HepG2 (cell line): ENCODE results near the gene CDC42SE2. TPM values are rescaled to one million over a fixed set of nuclear protein-coding genes. Genes with fewer than 3 reads are reported as not detected.

ENCODE experiments used
- ATAC-seq: fragments of 200-7000 bp; cut with Tn5 transposase; 3 replicates; pipeline ENCODE4 v1.9.1; 2020; ENCODE audit warnings: mild to moderate bottlenecking, moderate library complexity
- BruUV-seq: library from RNA; stranded (reverse); fragments of 400-500 nt; replicated peaks from 2 replicates; lab custom pipeline; 2021; lab: Mats Ljungman, UMichigan
- CTCF ChIA-PET: fragments of 300-600 bp; formaldehyde crosslinking; extraction: SDS; loops from one replicate; lab custom pipeline; 2021; ENCODE audit warnings: low total read pairs, inconsistent platforms, low intra/inter-chr PET ratio; lab: Yijun Ruan, JAX
- POLR2A ChIA-PET: fragments of 350-600 bp; sonication (Branson Sonifier 250); formaldehyde crosslinking; loops from one replicate; lab custom pipeline; 2020; ENCODE audit warnings: antibody characterized with exemption, inconsistent platforms; lab: Yijun Ruan, JAX
- DNase-seq: peaks from one replicate; pipeline ENCODE4 v3.0.0-alpha.2; 2015; ENCODE audit warnings: low spot score
- FAIRE-seq: peaks from 3 replicates; lab custom pipeline; 2011; peaks lifted over from hg19 to GRCh38; lab: Jason Lieb, UNC
- H2AFZ ChIP-seq: one replicate; pipeline ENCODE4 v1.6.1; 2011; ENCODE audit warnings: low read length, inconsistent platforms
- H3K27ac ChIP-seq: fragments of 300-600 bp; 3 replicates; pipeline ENCODE4 v1.8.0; 2011; ENCODE audit warnings: mixed run types, mild to moderate bottlenecking, mixed read lengths, low read length, inconsistent platforms; ENCODE audit not compliant: insufficient read depth; ENCODE audit errors: extremely low read length
- H3K27me3 ChIP-seq, 2 experiments: fragments of 200-600 bp in 1 of 2; 2 replicates in 1 of 2; 3 replicates in 1 of 2; pipeline versions ENCODE4 v1.6.0 to v1.8.0; 2011; ENCODE audit warnings: low read length in 2 of 2, mild to moderate bottlenecking in 2 of 2, moderate library complexity in 2 of 2, inconsistent platforms in 1 of 2; ENCODE audit not compliant: insufficient read depth in 2 of 2, control insufficient read depth in 1 of 2
- H3K36me3 ChIP-seq, 2 experiments: fragments of 200-600 bp in 1 of 2; replicated peaks in 1 of 2; 2 replicates in 1 of 2; 3 replicates in 1 of 2; pipeline versions ENCODE4 v1.5.1 to v1.8.0; 2011; ENCODE audit warnings: low read length in 2 of 2, inconsistent platforms in 1 of 2; ENCODE audit not compliant: insufficient read depth in 2 of 2, control insufficient read depth in 1 of 2
- H3K4me1 ChIP-seq: 2 replicates; pipeline ENCODE4 v1.5.1; 2012; ENCODE audit warnings: low read length, inconsistent platforms; ENCODE audit not compliant: insufficient read depth
- H3K4me2 ChIP-seq: 2 replicates; pipeline ENCODE4 v1.6.0; 2011; ENCODE audit warnings: low read depth, low read length, inconsistent platforms
- H3K4me3 ChIP-seq, 3 experiments: fragments of 200-600 bp in 1 of 3; sonication (generic), shearing (Covaris generic) in 1 of 3; replicated peaks in 1 of 3; 2 replicates each; pipeline ENCODE4 v1.5.1; 2011 to 2016; ENCODE audit warnings: low read length in 3 of 3, inconsistent platforms in 2 of 3, low read depth in 2 of 3, mild to moderate bottlenecking in 2 of 3, control low read depth in 1 of 3, mixed read lengths in 1 of 3; ENCODE audit not compliant: insufficient read depth in 1 of 3
- H3K79me2 ChIP-seq: one replicate; pipeline ENCODE4 v1.6.1; 2011; ENCODE audit warnings: low read length, inconsistent platforms; ENCODE audit not compliant: insufficient read depth
- H3K9ac ChIP-seq: 2 replicates; pipeline ENCODE4 v1.6.0; 2011; ENCODE audit warnings: mild to moderate bottlenecking, low read depth, low read length, inconsistent platforms; ENCODE audit not compliant: insufficient read depth
- H3K9me3 ChIP-seq: 2 replicates; pipeline ENCODE4 v1.5.1; 2012; ENCODE audit warnings: mild to moderate bottlenecking, low read length
- H4K20me1 ChIP-seq: 2 replicates; pipeline ENCODE4 v1.6.0; 2011; ENCODE audit warnings: inconsistent platforms, mild to moderate bottlenecking, low read length, moderate library complexity; ENCODE audit not compliant: insufficient read depth
- FOXA1 ChIP-seq, 2 experiments: fragments of 450-650 bp in 1 of 2; sonication (generic) in 1 of 2; formaldehyde crosslinking in 1 of 2; IDR thresholded peaks; 2 replicates each; pipeline versions ENCODE4 v1.4.0 to v1.6.1; 2016 to 2020; ENCODE audit warnings: missing genetic modification reagents in 1 of 2
- FOXA3 ChIP-seq: IDR thresholded peaks from 2 replicates; pipeline ENCODE4 v1.6.1; 2016; ENCODE audit warnings: missing genetic modification reagents, missing compliant biosample characterization
- PRPF4 ChIP-seq: fragments of 200-400 bp; formaldehyde crosslinking; IDR thresholded peaks from 2 replicates; pipeline ENCODE4 v1.6.1; 2016; ENCODE audit warnings: low read length, low read depth; ENCODE audit not compliant: poor library complexity, severe bottlenecking
- SRSF4 ChIP-seq: fragments of 200-400 bp; formaldehyde crosslinking; IDR thresholded peaks from one replicate; pipeline ENCODE4 v1.6.1; 2018; ENCODE audit warnings: mild to moderate bottlenecking, low read depth, low read length, moderate library complexity; ENCODE audit not compliant: poor library complexity, severe bottlenecking
- STAG1 ChIP-seq: sonication (generic); formaldehyde crosslinking; IDR thresholded peaks from 2 replicates; pipeline ENCODE4 v1.4.0; 2020; ENCODE audit warnings: missing genetic modification reagents
- TBP ChIP-seq: sonication (generic); formaldehyde crosslinking; IDR thresholded peaks from 2 replicates; pipeline ENCODE4 v1.5.0; 2020; ENCODE audit warnings: missing genetic modification reagents
- ZNF232 ChIP-seq: sonication (generic); formaldehyde crosslinking; IDR thresholded peaks from 2 replicates; pipeline ENCODE4 v1.4.0; 2020; ENCODE audit warnings: missing genetic modification reagents, borderline replicate concordance
- ZNF317 ChIP-seq: sonication (generic); formaldehyde crosslinking; IDR thresholded peaks from 2 replicates; pipeline ENCODE4 v1.5.0; 2020; ENCODE audit warnings: mild to moderate bottlenecking, missing genetic modification reagents
- ZNF619 ChIP-seq: sonication (generic); formaldehyde crosslinking; IDR thresholded peaks from 2 replicates; pipeline ENCODE4 v1.4.0; 2020; ENCODE audit warnings: mild to moderate bottlenecking, missing genetic modification reagents
- ZNF878 ChIP-seq: sonication (generic); formaldehyde crosslinking; IDR thresholded peaks from 2 replicates; pipeline ENCODE4 v1.8.1; 2023; ENCODE audit warnings: mild to moderate bottlenecking, missing genetic modification reagents, moderate library complexity
- ZSCAN29 ChIP-seq: sonication (generic); formaldehyde crosslinking; conservative IDR thresholded peaks from 2 replicates; pipeline ENCODE4 v1.4.0; 2020; ENCODE audit warnings: mild to moderate bottlenecking, missing genetic modification reagents
- WGBS: methylation state at CpG from one replicate; pipeline ENCODE4 v1.1.6; 2017; ENCODE audit warnings: low lambda C conversion rate; 5-methylcytosine and 5-hydroxymethylcytosine counted together
- in situ Hi-C: cut with HindIII; loops from 2 replicates; pipeline ENCODE4 v1.10.0; 2017; ENCODE audit warnings: low pct_unique_long_range_greater_than_20kb; ENCODE audit not compliant: extremely low pct_ligation_motif_present
- intact Hi-C: fragments of 100-400 bp; cut with micrococcal nuclease; formaldehyde crosslinking; loops from one replicate; pipeline ENCODE4 v1.10.0; 2022; ENCODE audit not compliant: unreplicated experiment
- polyA plus RNA-seq, 8 experiments: library from polyadenylated mRNA; depleted of rRNA in 3 of 8; stranded (reverse) in 7 of 8; unstranded in 1 of 8; fragments of >200 nt; fragmentation: Illumina TruSeq in 4 of 8; extraction: Trizol in 4 of 8; gene quantifications; 2 replicates each; pipeline versions ENCODE4 v1.2.1 to v1.2.3, GENCODE V29; 2011 to 2016; ENCODE audit warnings: low read depth in 4 of 8, missing spikeins in 1 of 8, mixed read lengths in 1 of 8; ENCODE audit not compliant: insufficient read depth in 1 of 8
- total RNA-seq, 5 experiments: library from RNA; depleted of rRNA; stranded (reverse); fragments of >200 nt; fragmentation: Illumina TruSeq; extraction: Trizol; gene quantifications; 2 replicates each; pipeline ENCODE4 v1.2.3, GENCODE V29; 2016; ENCODE audit warnings: low read depth in 1 of 5
- TF ChIP-seq, protein P1 (sequence below): sonication (generic); formaldehyde crosslinking; IDR thresholded peaks from 2 replicates; pipeline ENCODE4 v1.5.0; 2020; ENCODE audit warnings: mild to moderate bottlenecking, missing genetic modification reagents, moderate library complexity

CDC42SE2 gene
- total and polyA plus RNA-seq, 2 of the 13 experiments (the other 11 are each of a cell fraction or from before 2014, with no cell fraction given) = 19.6 to 25.0 TPM

DNA sequence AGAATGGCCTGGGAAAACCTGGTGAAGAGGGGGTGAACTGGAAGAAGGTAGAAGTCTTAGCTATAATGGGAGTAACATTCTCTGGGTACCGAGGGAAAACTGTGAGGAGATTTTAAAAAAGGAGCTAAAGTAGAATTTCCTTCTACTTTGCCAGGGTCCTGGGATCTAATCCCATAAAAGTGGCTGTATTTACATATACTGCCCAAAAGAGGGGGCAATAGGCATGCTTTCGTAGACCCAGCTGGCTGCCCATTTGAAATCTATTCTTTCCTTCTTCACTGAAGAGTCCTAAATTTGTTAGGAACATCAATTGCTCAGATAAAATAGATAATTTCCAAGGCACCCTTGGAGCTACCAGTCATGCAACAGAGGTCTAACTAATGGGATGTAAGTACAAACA is 159.2 kb downstream of the CDC42SE2 start:
- ChIA-PET POLR2A (no interaction called here), CTCF (no interaction called here)
- Histone ChIP-seq H3K9me3 (no peaks in the 10 kb centered on the region), H3K4me2 (no peak overlapping the region), H3K4me3 (no peak overlapping the region), H2AFZ (no peak overlapping the region), H3K79me2 (no peaks in the 10 kb centered on the region), H3K27ac (no peak overlapping the region), H3K36me3 (peaks cover 12 to 37% of the 10 kb centered on the region in 2 experiments; a peak in 4 of 5 replicates), H3K4me1 (no peaks in the 10 kb centered on the region), H3K9ac (no peak overlapping the region), H3K27me3 (no peaks in the 10 kb centered on the region), H4K20me1 (no peaks in the 10 kb centered on the region)
- intact Hi-C loops (no loop called here), in situ Hi-C loops (no loop called here)
- DNase-seq (peak; percentile 15), ATAC-seq (peak; percentile 69), FAIRE-seq (no peak)
- TF ChIP-seq, protein P1, sequence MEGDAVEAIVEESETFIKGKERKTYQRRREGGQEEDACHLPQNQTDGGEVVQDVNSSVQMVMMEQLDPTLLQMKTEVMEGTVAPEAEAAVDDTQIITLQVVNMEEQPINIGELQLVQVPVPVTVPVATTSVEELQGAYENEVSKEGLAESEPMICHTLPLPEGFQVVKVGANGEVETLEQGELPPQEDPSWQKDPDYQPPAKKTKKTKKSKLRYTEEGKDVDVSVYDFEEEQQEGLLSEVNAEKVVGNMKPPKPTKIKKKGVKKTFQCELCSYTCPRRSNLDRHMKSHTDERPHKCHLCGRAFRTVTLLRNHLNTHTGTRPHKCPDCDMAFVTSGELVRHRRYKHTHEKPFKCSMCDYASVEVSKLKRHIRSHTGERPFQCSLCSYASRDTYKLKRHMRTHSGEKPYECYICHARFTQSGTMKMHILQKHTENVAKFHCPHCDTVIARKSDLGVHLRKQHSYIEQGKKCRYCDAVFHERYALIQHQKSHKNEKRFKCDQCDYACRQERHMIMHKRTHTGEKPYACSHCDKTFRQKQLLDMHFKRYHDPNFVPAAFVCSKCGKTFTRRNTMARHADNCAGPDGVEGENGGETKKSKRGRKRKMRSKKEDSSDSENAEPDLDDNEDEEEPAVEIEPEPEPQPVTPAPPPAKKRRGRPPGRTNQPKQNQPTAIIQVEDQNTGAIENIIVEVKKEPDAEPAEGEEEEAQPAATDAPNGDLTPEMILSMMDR (CRISPR knock-in tag) = peak; percentile 55
- TF ChIP-seq PRPF4 (no peak), ZNF232 (CRISPR knock-in tag) (no peak), ZSCAN29 (CRISPR knock-in tag) (no peak), TBP (CRISPR knock-in tag) (no peak), STAG1 (CRISPR knock-in tag) (peak; percentile 68), ZNF878 (no peak), ZNF317 (CRISPR knock-in tag) (no peak), SRSF4 (no peak), FOXA3 (CRISPR knock-in tag) (peak; percentile 7; the same call in 1 of the 2 replicates), ZNF619 (CRISPR knock-in tag) (no peak), FOXA1 (IDR thresholded peaks at IDR 0.05) (no peak), FOXA1 (CRISPR knock-in tag; IDR thresholded peaks at IDR 0.05) (peak; percentile 41)
- BruUV-seq = no TSS peak
- 89% methylated on average over 2 of the region's 2 CpGs for WGBS
